ENCODE data around the gene PDE1C.

The PDE1C gene

DNA sequence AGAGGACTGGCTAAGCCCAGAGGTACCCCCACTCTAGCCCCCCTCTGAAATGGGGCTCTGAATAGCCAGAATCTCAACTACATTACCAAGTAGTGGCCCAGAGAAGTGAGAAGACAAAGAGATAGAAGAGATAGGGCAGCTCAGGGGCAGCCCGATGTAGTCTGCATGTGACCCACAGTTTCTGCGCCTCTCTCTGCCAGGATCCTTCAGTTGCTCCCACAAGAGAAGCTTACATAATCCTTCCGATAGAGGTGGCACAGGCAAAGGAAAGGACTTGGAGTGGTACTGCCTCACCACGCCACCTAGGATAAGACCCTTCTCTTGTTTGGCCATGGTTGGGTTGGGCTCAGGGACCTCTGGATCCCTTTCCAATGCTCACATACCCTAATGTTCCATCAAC is 5.4 kb upstream of the PDE1C start:
- no peak for TF ChIP-seq MYC (IDR thresholded peaks at IDR 0.05; ENCODE audit: low read depth, low read length)
- no peak for TF ChIP-seq MAX (IDR thresholded peaks at IDR 0.05; ENCODE audit: low read depth, low read length)
- no peak for DNase-seq (ENCODE audit: low read depth)
- no peak overlapping the region for H3K4me3 ChIP-seq (ENCODE audit: low read depth, low read length)

GRCh38 chr7:32074787-32075585 is 4.8 kb upstream of the PDE1C start:
- DNase-seq (ENCODE audit: low read depth), result no peak
- TF ChIP-seq MAX (IDR thresholded peaks at IDR 0.05; ENCODE audit: low read depth, low read length) (no peak), MYC (IDR thresholded peaks at IDR 0.05; ENCODE audit: low read depth, low read length) (no peak), POLR2A (IDR thresholded peaks at IDR 0.05; ENCODE audit: extremely low read depth, insufficient read length) (no peak)
- TF ChIP-seq, protein P1, sequence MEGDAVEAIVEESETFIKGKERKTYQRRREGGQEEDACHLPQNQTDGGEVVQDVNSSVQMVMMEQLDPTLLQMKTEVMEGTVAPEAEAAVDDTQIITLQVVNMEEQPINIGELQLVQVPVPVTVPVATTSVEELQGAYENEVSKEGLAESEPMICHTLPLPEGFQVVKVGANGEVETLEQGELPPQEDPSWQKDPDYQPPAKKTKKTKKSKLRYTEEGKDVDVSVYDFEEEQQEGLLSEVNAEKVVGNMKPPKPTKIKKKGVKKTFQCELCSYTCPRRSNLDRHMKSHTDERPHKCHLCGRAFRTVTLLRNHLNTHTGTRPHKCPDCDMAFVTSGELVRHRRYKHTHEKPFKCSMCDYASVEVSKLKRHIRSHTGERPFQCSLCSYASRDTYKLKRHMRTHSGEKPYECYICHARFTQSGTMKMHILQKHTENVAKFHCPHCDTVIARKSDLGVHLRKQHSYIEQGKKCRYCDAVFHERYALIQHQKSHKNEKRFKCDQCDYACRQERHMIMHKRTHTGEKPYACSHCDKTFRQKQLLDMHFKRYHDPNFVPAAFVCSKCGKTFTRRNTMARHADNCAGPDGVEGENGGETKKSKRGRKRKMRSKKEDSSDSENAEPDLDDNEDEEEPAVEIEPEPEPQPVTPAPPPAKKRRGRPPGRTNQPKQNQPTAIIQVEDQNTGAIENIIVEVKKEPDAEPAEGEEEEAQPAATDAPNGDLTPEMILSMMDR (IDR thresholded peaks at IDR 0.05; ENCODE audit: low read depth, low read length), result no peak
- no peak overlapping the region for H3K4me3 ChIP-seq (ENCODE audit: low read depth, low read length)

DNA sequence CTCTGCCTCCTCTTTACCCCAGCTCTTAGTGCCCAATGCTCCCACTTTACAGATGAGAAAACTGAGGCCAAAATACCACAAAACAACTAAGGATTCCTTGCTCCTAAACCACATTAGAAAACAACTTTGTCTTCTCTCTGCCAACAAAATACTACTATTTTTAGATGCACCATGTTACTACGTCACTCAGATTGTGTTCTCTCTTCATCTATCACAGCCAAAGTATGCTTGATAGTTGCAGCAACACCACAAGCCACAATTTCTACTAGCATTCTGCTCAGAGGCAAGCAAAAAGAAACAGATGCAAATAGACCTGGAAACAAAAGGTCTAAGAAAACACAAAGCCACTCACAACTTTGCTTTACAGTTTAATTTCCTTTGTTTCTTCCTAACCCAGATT is 3.3 kb upstream of the PDE1C start:
- DNase-seq (ENCODE audit: low read depth), result no peak
- TF ChIP-seq, protein P1 (IDR thresholded peaks at IDR 0.05; ENCODE audit: low read depth, low read length), result no peak
- no peak for TF ChIP-seq POLR2A (IDR thresholded peaks at IDR 0.05; ENCODE audit: extremely low read depth, insufficient read length)
- TF ChIP-seq MAX (IDR thresholded peaks at IDR 0.05; ENCODE audit: low read depth, low read length), result no peak
- TF ChIP-seq MYC (IDR thresholded peaks at IDR 0.05; ENCODE audit: low read depth, low read length), result no peak
- no peak overlapping the region for H3K4me3 ChIP-seq (ENCODE audit: low read depth, low read length)

- DNase-seq (ENCODE audit: low read depth), result no peak
- no peak overlapping the region for H3K4me3 ChIP-seq (ENCODE audit: low read depth, low read length)
- no peak for TF ChIP-seq MYC (IDR thresholded peaks at IDR 0.05; ENCODE audit: low read depth, low read length)
- TF ChIP-seq MAX (IDR thresholded peaks at IDR 0.05; ENCODE audit: low read depth, low read length), result no peak
- TF ChIP-seq POLR2A (IDR thresholded peaks at IDR 0.05; ENCODE audit: extremely low read depth, insufficient read length), result no peak
- TF ChIP-seq, protein P1 (IDR thresholded peaks at IDR 0.05; ENCODE audit: low read depth, low read length), result no peak
Measured at GRCh38 chr7:32072397-32072796, 2.2 kb upstream of the PDE1C start.

DNA sequence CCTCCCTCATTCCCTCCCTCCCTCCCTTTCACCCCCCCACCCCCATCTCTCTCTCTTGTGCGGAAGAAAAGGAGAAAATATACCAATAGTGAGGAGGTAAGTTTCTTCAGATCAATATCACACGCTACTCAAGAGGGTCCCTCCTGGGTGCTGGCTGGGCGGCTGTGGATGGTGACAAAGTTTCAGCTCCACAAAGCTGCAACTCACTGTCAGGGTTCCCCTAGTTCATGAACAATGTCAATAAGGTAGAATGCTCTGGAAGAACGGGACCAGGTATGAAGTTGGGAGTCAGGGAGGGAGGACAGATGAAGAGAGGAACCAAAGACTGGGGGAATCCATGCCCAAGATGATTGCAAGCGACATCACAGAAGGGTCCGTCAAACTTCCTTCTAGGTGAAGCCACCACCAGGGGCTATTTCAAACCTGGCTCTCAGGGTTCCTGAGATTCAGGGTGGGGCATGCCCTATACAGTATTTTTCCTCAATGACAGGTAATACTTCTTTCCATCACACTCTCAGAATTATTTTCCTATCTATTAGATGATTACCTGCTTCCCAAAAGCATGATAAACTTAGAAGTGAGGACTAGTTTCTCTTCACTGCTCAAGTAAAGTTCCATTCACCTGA is 1.4 kb upstream of the PDE1C start:
- TF ChIP-seq POLR2A (IDR thresholded peaks at IDR 0.05; ENCODE audit: extremely low read depth, insufficient read length) (no peak), MAX (IDR thresholded peaks at IDR 0.05; ENCODE audit: low read depth, low read length) (no peak), MYC (IDR thresholded peaks at IDR 0.05; ENCODE audit: low read depth, low read length) (no peak)
- TF ChIP-seq, protein P1 (IDR thresholded peaks at IDR 0.05; ENCODE audit: low read depth, low read length), result no peak
- DNase-seq (ENCODE audit: low read depth), result no peak
- H3K4me3 ChIP-seq (ENCODE audit: low read depth, low read length), result no peak overlapping the region

DNA sequence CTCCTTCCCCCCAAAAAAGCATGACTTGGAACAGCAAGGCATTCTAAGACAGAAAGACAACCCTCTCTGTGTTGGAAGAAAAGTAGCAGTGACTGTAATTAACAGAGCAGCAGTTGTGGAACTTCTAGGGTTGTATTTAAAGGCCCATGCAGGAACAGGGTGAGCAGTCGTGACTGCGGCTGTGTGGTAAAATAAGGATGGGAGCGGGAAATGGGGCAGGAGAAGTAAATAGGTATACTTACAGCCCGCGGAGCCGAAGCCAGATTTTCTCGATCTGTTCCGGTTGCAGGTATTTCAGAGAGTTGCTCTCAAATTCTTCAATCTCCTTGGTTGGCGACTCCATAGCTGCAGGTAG is 179 bp downstream of the PDE1C start:
- TF ChIP-seq POLR2A (IDR thresholded peaks at IDR 0.05; ENCODE audit: extremely low read depth, insufficient read length) (no peak), MAX (IDR thresholded peaks at IDR 0.05; ENCODE audit: low read depth, low read length) (no peak), MYC (IDR thresholded peaks at IDR 0.05; ENCODE audit: low read depth, low read length) (no peak)
- TF ChIP-seq, protein P1 (IDR thresholded peaks at IDR 0.05; ENCODE audit: low read depth, low read length), result no peak
- no peak for DNase-seq (ENCODE audit: low read depth)
- no peak overlapping the region for H3K4me3 ChIP-seq (ENCODE audit: low read depth, low read length)

Data from NB4 (cell line).